ENCODE measurements around the gene KCNQ5. TPM values are rescaled to one million over a fixed set of nuclear protein-coding genes. Genes with fewer than 3 reads are reported as not detected.

Gene KCNQ5
- total RNA-seq, 1 experiment from 2014 or later: 2.0 TPM

DNA sequence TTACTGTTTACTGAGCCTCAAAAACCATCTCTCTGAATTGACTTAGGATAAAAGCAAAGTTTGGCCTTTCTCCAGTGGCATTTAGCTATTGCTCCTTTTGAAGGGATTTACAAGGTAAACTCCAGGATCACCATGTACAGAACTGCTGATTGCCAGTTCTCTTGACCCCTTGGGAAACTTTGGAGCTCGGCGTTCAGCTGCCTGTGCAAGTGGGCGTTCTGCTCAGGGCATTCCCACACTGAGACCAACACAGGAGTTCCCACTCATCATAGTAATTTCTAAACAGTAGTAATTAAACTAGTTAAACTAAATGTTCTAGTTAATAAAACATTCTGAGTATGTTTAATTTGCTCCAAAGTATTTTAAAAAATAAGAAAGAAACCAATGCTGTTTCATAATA lies 14.9 kb downstream of the KCNQ5 start:
- Mint-ChIP-seq H3K27me3 (ENCODE audit: low read depth) (no peaks in the 10 kb centered on the region), H3K4me1 (peaks cover 4% of the 10 kb centered on the region; the same call in 1 of the 2 replicates), H3K4me3 (no peak overlapping the region), H3K27ac (no peak overlapping the region), H3K36me3 (no peaks in the 10 kb centered on the region), H3K9me3 (peaks cover 3% of the 10 kb centered on the region; the same call in 1 of the 2 replicates)
- DNase-seq (ENCODE audit: low spot score): no peak
- ChIA-PET POLR2A (no interaction called here), CTCF (interaction anchor here (1.6 kb wide), 1 partner anchor 20 kb away, joined by 4 read pairs; no protein-coding TSS in a partner anchor)
- ATAC-seq: no peak
- TF ChIP-seq NFYB (CRISPR knock-in tag; conservative IDR thresholded peaks at IDR 0.05; ENCODE audit: low read depth): no peak
- TF ChIP-seq, protein P1, sequence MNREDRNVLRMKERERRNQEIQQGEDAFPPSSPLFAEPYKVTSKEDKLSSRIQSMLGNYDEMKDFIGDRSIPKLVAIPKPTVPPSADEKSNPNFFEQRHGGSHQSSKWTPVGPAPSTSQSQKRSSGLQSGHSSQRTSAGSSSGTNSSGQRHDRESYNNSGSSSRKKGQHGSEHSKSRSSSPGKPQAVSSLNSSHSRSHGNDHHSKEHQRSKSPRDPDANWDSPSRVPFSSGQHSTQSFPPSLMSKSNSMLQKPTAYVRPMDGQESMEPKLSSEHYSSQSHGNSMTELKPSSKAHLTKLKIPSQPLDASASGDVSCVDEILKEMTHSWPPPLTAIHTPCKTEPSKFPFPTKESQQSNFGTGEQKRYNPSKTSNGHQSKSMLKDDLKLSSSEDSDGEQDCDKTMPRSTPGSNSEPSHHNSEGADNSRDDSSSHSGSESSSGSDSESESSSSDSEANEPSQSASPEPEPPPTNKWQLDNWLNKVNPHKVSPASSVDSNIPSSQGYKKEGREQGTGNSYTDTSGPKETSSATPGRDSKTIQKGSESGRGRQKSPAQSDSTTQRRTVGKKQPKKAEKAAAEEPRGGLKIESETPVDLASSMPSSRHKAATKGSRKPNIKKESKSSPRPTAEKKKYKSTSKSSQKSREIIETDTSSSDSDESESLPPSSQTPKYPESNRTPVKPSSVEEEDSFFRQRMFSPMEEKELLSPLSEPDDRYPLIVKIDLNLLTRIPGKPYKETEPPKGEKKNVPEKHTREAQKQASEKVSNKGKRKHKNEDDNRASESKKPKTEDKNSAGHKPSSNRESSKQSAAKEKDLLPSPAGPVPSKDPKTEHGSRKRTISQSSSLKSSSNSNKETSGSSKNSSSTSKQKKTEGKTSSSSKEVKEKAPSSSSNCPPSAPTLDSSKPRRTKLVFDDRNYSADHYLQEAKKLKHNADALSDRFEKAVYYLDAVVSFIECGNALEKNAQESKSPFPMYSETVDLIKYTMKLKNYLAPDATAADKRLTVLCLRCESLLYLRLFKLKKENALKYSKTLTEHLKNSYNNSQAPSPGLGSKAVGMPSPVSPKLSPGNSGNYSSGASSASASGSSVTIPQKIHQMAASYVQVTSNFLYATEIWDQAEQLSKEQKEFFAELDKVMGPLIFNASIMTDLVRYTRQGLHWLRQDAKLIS (CRISPR knock-in tag; IDR thresholded peaks at IDR 0.05; ENCODE audit: borderline replicate concordance): no peak
- TF ChIP-seq, protein P2, sequence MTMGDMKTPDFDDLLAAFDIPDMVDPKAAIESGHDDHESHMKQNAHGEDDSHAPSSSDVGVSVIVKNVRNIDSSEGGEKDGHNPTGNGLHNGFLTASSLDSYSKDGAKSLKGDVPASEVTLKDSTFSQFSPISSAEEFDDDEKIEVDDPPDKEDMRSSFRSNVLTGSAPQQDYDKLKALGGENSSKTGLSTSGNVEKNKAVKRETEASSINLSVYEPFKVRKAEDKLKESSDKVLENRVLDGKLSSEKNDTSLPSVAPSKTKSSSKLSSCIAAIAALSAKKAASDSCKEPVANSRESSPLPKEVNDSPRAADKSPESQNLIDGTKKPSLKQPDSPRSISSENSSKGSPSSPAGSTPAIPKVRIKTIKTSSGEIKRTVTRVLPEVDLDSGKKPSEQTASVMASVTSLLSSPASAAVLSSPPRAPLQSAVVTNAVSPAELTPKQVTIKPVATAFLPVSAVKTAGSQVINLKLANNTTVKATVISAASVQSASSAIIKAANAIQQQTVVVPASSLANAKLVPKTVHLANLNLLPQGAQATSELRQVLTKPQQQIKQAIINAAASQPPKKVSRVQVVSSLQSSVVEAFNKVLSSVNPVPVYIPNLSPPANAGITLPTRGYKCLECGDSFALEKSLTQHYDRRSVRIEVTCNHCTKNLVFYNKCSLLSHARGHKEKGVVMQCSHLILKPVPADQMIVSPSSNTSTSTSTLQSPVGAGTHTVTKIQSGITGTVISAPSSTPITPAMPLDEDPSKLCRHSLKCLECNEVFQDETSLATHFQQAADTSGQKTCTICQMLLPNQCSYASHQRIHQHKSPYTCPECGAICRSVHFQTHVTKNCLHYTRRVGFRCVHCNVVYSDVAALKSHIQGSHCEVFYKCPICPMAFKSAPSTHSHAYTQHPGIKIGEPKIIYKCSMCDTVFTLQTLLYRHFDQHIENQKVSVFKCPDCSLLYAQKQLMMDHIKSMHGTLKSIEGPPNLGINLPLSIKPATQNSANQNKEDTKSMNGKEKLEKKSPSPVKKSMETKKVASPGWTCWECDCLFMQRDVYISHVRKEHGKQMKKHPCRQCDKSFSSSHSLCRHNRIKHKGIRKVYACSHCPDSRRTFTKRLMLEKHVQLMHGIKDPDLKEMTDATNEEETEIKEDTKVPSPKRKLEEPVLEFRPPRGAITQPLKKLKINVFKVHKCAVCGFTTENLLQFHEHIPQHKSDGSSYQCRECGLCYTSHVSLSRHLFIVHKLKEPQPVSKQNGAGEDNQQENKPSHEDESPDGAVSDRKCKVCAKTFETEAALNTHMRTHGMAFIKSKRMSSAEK (CRISPR knock-in tag; IDR thresholded peaks at IDR 0.05; ENCODE audit: borderline replicate concordance): no peak
- no peak for TF ChIP-seq ETV6 (CRISPR knock-in tag; IDR thresholded peaks at IDR 0.05)
- no peak for TF ChIP-seq IRF2 (CRISPR knock-in tag; IDR thresholded peaks at IDR 0.05; ENCODE audit: borderline replicate concordance, low read depth)
- TF ChIP-seq ZNF219 (CRISPR knock-in tag; IDR thresholded peaks at IDR 0.05; ENCODE audit: borderline replicate concordance): no peak
- no peak for TF ChIP-seq JUN (CRISPR knock-in tag; IDR thresholded peaks at IDR 0.05)
- TF ChIP-seq, protein P3, sequence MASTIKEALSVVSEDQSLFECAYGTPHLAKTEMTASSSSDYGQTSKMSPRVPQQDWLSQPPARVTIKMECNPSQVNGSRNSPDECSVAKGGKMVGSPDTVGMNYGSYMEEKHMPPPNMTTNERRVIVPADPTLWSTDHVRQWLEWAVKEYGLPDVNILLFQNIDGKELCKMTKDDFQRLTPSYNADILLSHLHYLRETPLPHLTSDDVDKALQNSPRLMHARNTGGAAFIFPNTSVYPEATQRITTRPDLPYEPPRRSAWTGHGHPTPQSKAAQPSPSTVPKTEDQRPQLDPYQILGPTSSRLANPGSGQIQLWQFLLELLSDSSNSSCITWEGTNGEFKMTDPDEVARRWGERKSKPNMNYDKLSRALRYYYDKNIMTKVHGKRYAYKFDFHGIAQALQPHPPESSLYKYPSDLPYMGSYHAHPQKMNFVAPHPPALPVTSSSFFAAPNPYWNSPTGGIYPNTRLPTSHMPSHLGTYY (CRISPR knock-in tag; IDR thresholded peaks at IDR 0.05): no peak
- TF ChIP-seq, protein P4, sequence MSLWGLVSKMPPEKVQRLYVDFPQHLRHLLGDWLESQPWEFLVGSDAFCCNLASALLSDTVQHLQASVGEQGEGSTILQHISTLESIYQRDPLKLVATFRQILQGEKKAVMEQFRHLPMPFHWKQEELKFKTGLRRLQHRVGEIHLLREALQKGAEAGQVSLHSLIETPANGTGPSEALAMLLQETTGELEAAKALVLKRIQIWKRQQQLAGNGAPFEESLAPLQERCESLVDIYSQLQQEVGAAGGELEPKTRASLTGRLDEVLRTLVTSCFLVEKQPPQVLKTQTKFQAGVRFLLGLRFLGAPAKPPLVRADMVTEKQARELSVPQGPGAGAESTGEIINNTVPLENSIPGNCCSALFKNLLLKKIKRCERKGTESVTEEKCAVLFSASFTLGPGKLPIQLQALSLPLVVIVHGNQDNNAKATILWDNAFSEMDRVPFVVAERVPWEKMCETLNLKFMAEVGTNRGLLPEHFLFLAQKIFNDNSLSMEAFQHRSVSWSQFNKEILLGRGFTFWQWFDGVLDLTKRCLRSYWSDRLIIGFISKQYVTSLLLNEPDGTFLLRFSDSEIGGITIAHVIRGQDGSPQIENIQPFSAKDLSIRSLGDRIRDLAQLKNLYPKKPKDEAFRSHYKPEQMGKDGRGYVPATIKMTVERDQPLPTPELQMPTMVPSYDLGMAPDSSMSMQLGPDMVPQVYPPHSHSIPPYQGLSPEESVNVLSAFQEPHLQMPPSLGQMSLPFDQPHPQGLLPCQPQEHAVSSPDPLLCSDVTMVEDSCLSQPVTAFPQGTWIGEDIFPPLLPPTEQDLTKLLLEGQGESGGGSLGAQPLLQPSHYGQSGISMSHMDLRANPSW (CRISPR knock-in tag; conservative IDR thresholded peaks at IDR 0.05; ENCODE audit: low read depth): no peak
- TF ChIP-seq, protein P5, sequence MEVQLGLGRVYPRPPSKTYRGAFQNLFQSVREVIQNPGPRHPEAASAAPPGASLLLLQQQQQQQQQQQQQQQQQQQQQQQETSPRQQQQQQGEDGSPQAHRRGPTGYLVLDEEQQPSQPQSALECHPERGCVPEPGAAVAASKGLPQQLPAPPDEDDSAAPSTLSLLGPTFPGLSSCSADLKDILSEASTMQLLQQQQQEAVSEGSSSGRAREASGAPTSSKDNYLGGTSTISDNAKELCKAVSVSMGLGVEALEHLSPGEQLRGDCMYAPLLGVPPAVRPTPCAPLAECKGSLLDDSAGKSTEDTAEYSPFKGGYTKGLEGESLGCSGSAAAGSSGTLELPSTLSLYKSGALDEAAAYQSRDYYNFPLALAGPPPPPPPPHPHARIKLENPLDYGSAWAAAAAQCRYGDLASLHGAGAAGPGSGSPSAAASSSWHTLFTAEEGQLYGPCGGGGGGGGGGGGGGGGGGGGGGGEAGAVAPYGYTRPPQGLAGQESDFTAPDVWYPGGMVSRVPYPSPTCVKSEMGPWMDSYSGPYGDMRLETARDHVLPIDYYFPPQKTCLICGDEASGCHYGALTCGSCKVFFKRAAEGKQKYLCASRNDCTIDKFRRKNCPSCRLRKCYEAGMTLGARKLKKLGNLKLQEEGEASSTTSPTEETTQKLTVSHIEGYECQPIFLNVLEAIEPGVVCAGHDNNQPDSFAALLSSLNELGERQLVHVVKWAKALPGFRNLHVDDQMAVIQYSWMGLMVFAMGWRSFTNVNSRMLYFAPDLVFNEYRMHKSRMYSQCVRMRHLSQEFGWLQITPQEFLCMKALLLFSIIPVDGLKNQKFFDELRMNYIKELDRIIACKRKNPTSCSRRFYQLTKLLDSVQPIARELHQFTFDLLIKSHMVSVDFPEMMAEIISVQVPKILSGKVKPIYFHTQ (CRISPR knock-in tag; IDR thresholded peaks at IDR 0.05): no peak
- TF ChIP-seq ZNF423 (CRISPR knock-in tag; IDR thresholded peaks at IDR 0.05): no peak
- TF ChIP-seq ZNF317 (CRISPR knock-in tag; IDR thresholded peaks at IDR 0.05; ENCODE audit: borderline replicate concordance, low read depth): no peak
- TF ChIP-seq ELF4 (CRISPR knock-in tag; IDR thresholded peaks at IDR 0.05; ENCODE audit: low read depth): no peak
- TF ChIP-seq, protein P6, sequence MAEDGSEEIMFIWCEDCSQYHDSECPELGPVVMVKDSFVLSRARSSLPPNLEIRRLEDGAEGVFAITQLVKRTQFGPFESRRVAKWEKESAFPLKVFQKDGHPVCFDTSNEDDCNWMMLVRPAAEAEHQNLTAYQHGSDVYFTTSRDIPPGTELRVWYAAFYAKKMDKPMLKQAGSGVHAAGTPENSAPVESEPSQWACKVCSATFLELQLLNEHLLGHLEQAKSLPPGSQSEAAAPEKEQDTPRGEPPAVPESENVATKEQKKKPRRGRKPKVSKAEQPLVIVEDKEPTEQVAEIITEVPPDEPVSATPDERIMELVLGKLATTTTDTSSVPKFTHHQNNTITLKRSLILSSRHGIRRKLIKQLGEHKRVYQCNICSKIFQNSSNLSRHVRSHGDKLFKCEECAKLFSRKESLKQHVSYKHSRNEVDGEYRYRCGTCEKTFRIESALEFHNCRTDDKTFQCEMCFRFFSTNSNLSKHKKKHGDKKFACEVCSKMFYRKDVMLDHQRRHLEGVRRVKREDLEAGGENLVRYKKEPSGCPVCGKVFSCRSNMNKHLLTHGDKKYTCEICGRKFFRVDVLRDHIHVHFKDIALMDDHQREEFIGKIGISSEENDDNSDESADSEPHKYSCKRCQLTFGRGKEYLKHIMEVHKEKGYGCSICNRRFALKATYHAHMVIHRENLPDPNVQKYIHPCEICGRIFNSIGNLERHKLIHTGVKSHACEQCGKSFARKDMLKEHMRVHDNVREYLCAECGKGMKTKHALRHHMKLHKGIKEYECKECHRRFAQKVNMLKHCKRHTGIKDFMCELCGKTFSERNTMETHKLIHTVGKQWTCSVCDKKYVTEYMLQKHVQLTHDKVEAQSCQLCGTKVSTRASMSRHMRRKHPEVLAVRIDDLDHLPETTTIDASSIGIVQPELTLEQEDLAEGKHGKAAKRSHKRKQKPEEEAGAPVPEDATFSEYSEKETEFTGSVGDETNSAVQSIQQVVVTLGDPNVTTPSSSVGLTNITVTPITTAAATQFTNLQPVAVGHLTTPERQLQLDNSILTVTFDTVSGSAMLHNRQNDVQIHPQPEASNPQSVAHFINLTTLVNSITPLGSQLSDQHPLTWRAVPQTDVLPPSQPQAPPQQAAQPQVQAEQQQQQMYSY (CRISPR knock-in tag; IDR thresholded peaks at IDR 0.05): no peak
- no peak for TF ChIP-seq SP1 (CRISPR knock-in tag; conservative IDR thresholded peaks at IDR 0.05)
- no peak for TF ChIP-seq FOXP1 (CRISPR knock-in tag; IDR thresholded peaks at IDR 0.05; ENCODE audit: borderline replicate concordance)

Measured in WTC11 (cell line).